Chondrocyte (in vitro differentiated cells): ENCODE data around the gene RABEP2. TPM values are rescaled to one million over a fixed set of nuclear protein-coding genes. Genes with fewer than 3 reads are reported as not detected.
A peak's percentile ranks its signal among the peaks of the same experiment; 100 is the strongest.

Source experiments
- DNase-seq: peaks from one replicate; pipeline ENCODE4 v3.0.0; 2021; ENCODE audit warnings: mixed read lengths, low spot score
- H3K27ac Mint-ChIP-seq: one replicate; pipeline ENCODE4 v1.8.0; 2021; ENCODE audit warnings: mild to moderate bottlenecking, moderate library complexity, mixed read lengths; ENCODE audit not compliant: unreplicated experiment
- H3K27me3 Mint-ChIP-seq: 2 replicates; pipeline ENCODE4 v1.8.0; 2021; ENCODE audit warnings: low read depth, mixed read lengths
- H3K36me3 Mint-ChIP-seq: 2 replicates; pipeline ENCODE4 v1.8.0; 2021; ENCODE audit warnings: low read depth, mixed read lengths
- H3K4me1 Mint-ChIP-seq: 2 replicates; pipeline ENCODE4 v1.8.0; 2021; ENCODE audit warnings: low read depth, mild to moderate bottlenecking, mixed read lengths
- H3K4me3 Mint-ChIP-seq: one replicate; pipeline ENCODE4 v1.8.0; 2021; ENCODE audit warnings: mild to moderate bottlenecking, moderate library complexity, mixed read lengths; ENCODE audit not compliant: unreplicated experiment
- H3K9me3 Mint-ChIP-seq: 2 replicates; pipeline ENCODE4 v1.8.0; 2021; ENCODE audit warnings: low read depth, mixed read lengths
- total RNA-seq: library from RNA; stranded (reverse); gene quantifications from 3 replicates; pipeline ENCODE4 v1.2.1, GENCODE V29; 2021
- TF ChIP-seq, protein P1 (sequence below): fragments of 200-600 bp; sonication (generic); IDR thresholded peaks from 2 replicates; pipeline ENCODE4 v1.5.0; 2021; ENCODE audit warnings: antibody characterized with exemption, mild to moderate bottlenecking, moderate library complexity

Gene RABEP2
- total RNA-seq, 1 donor from 2014 or later: 24.6 TPM

DNA sequence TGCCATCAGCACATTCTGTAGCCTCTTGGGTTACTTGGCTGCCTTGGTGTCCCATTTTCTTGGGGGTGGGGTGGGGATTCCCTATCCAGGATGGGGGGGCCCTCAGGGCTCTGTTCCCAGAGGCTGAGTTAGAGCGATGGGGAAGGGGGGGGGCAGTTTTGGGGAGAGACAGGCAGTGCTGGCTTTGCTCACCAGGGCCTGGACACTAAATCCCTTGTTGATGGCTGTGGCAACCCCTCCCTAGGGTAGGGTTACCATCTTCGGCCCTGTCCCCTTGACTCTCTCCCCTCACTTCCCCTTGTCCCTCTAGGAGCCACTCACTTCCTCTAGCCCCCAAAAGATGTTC, 47.4 kb downstream of the RABEP2 start:
- no peak for DNase-seq
- H3K4me1 Mint-ChIP-seq: peaks cover 6% of the 10 kb centered on the region
- peaks cover 3% of the 10 kb centered on the region for H3K36me3 Mint-ChIP-seq
- no peaks in the 10 kb centered on the region for H3K27me3 Mint-ChIP-seq
- H3K27ac Mint-ChIP-seq: no peak overlapping the region
- TF ChIP-seq, protein P1, sequence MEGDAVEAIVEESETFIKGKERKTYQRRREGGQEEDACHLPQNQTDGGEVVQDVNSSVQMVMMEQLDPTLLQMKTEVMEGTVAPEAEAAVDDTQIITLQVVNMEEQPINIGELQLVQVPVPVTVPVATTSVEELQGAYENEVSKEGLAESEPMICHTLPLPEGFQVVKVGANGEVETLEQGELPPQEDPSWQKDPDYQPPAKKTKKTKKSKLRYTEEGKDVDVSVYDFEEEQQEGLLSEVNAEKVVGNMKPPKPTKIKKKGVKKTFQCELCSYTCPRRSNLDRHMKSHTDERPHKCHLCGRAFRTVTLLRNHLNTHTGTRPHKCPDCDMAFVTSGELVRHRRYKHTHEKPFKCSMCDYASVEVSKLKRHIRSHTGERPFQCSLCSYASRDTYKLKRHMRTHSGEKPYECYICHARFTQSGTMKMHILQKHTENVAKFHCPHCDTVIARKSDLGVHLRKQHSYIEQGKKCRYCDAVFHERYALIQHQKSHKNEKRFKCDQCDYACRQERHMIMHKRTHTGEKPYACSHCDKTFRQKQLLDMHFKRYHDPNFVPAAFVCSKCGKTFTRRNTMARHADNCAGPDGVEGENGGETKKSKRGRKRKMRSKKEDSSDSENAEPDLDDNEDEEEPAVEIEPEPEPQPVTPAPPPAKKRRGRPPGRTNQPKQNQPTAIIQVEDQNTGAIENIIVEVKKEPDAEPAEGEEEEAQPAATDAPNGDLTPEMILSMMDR: no peak
- no peak overlapping the region for H3K4me3 Mint-ChIP-seq
- H3K9me3 Mint-ChIP-seq: no peaks in the 10 kb centered on the region

DNA sequence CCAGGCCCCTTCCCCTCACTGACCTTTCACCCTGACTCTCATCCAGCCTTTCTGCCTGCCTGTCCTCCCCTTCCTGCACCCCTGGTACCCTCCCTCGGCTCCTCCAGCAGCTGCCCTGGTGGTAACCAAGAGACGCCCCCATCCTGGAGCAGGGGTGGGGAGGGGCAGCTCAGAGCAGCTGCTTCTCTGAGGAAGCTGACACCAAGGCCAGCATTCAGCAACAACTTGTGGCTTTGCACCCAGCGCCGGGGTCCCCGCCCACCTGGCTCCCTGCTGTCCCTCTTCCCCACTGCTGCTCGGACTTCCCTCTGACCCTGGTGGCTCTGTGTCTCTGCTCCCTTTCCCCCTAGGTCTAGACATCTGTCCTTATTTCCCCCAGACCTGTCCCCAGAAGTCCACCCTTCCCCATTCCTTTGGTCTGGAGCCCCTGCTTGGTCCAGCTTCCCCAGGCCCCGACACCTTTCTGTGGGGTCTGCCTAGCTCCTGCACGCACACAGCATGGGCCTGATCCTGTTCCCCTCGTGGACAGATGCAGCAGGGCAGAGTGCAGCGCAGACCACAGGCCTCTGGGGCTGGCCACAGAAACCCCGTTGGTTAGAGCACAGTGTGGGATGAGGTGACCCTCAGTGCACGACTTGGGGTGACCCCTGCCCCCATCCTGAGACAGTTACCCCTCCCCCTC, 47.9 kb downstream of the RABEP2 start:
- TF ChIP-seq, protein P1: no peak
- Mint-ChIP-seq H3K27me3 (no peaks in the 10 kb centered on the region), H3K36me3 (peaks cover 3% of the 10 kb centered on the region), H3K4me1 (peaks cover 6% of the 10 kb centered on the region), H3K9me3 (no peaks in the 10 kb centered on the region), H3K27ac (peak overlapping the region; percentile 41), H3K4me3 (no peak overlapping the region)
- DNase-seq: no peak

DNA sequence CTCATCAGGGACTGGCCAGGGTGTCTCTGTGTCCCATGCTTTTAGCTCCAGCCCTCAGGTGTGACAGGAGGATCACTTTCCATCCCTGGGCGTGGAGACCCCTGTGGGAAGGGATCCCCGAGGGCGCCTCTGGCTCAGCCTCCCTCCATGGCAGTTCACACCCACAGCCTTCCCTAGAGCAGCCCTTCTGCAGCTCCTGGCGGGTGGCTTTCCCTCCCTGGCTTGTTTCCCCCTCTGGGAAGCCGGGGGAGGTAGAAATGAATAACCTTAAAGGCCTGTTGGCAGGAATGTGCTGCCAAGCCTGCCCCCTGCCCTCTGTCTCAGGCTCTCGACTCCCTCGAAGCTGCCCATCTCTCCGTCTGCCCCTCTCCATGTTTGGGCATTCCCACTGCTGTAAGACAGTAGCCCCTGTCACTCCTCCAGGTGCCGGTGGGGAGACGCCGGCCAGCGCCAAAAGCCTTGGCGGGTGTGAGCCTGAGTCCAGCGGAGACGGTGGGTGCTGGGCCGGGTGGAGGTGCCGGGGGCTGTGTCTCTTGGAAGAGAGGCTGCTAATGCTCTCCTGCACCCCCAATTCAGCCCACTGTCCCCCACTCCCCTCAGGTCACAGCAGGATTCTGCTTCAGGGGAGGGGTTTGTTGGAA, 48.9 kb downstream of the RABEP2 start:
- TF ChIP-seq, protein P1: no peak
- H3K27ac Mint-ChIP-seq: no peak overlapping the region
- peaks cover 3% of the 10 kb centered on the region for H3K36me3 Mint-ChIP-seq
- H3K9me3 Mint-ChIP-seq: no peaks in the 10 kb centered on the region
- peaks cover 6% of the 10 kb centered on the region for H3K4me1 Mint-ChIP-seq
- no peaks in the 10 kb centered on the region for H3K27me3 Mint-ChIP-seq
- H3K4me3 Mint-ChIP-seq: no peak overlapping the region
- no peak for DNase-seq

DNA sequence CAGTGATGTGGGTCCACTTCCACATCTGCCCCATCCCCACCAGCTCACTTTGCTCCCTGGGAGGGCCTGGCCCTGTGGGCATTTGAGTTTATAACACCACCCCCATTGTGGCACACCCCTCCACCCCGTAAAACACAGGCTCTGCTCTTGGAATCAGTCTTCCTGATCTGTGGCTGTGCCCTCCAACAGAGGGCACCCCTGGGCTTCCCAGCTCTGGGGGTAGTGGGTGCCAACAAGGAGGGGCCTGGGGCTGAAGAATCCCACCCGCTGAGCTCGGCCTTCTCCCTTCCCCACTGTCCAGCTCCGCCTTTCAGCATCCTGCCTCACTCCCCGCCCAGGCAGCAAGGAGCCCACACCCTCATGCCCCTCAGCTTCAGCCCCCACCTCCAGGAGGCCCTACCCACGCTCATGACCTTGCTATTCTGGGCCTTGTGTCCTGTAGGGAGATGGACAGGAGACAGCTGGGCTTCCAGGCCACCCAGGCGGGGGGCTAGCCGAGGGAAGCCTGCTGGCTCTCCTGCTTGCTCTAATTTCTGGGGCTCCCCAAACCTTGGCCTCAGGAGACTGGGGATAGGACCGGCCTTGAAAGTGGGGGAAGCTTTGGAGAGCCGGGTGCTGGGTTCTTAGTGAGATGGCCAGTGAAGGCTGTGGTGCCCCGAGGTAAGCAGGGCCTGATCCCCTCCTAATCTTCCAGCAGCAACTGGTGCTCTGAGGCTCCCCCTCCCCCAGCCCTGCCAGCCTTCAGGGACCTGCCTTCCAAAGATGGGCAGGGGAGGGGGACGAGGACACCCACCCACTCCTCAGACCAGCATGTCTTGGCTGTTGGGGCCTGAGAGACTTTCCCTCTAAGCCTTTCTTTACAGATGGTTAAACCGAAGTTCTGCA, 49.7 kb downstream of the RABEP2 start:
- H3K27ac Mint-ChIP-seq: peak overlapping the region; percentile 61
- TF ChIP-seq, protein P1: peak; percentile 26
- peaks cover 6% of the 10 kb centered on the region for H3K4me1 Mint-ChIP-seq
- no peak for DNase-seq
- no peaks in the 10 kb centered on the region for H3K9me3 Mint-ChIP-seq
- no peaks in the 10 kb centered on the region for H3K27me3 Mint-ChIP-seq
- peaks cover 6% of the 10 kb centered on the region for H3K36me3 Mint-ChIP-seq
- no peak overlapping the region for H3K4me3 Mint-ChIP-seq

DNA sequence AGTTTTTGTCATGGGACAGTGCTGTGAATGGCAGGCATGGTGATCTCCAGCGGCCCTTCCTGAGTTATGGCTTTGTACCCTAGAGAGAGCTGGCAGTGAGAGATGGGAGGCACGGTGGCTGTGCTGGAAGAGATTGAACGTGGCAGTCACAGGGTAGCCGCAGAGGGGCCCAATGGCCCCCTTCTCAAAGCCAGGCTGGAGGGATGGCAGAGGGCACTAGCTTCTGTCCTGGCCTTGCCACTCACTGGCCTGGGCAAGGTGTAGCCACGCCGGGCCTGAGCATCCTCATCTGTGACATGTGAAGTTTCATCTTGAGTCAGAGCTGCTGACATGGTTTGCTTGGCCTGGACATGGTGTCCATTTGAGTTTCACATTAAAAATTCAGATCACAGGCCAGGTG, 50.6 kb downstream of the RABEP2 start:
- peaks cover 12% of the 10 kb centered on the region for H3K36me3 Mint-ChIP-seq
- H3K4me1 Mint-ChIP-seq: peaks cover 5% of the 10 kb centered on the region
- no peak overlapping the region for H3K4me3 Mint-ChIP-seq
- TF ChIP-seq, protein P1: no peak
- no peak for DNase-seq
- H3K27ac Mint-ChIP-seq: no peak overlapping the region
- H3K27me3 Mint-ChIP-seq: no peaks in the 10 kb centered on the region
- no peaks in the 10 kb centered on the region for H3K9me3 Mint-ChIP-seq
